ENCODE measurements around the gene EPHA4. TPM values are rescaled to one million over a fixed set of nuclear protein-coding genes. Genes with fewer than 3 reads are reported as not detected.

EPHA4 gene
- total RNA-seq, 1 donor from 2014 or later = 31.9 TPM

- intact Hi-C loops (cut with DNase I) = no loop called here
- ATAC-seq = no peak
- no peak overlapping the region for H3K4me3 ChIP-seq
Observed at GRCh38 chr2:221562226-221562625, 9.9 kb downstream of the EPHA4 start.

GRCh38 chr2:221561770-221562169 is 10.3 kb downstream of the EPHA4 start:
- Histone ChIP-seq H3K27ac (no peak overlapping the region), H3K4me1 (no peaks in the 10 kb centered on the region), H3K36me3 (peaks cover 5% of the 10 kb centered on the region), H3K9me3 (no peaks in the 10 kb centered on the region), H3K27me3 (no peaks in the 10 kb centered on the region), H3K4me3 (no peak overlapping the region)
- no peak for TF ChIP-seq CTCF (IDR thresholded peaks at IDR 0.05)
- DNase-seq (no peak), ATAC-seq (no peak)
- intact Hi-C loops (cut with DNase I) = no loop called here

More at GRCh38 chr2:221562226-221562625, 9.9 kb downstream of the EPHA4 start:
- DNase-seq = no peak
- TF ChIP-seq CTCF (IDR thresholded peaks at IDR 0.05) = no peak
- Histone ChIP-seq H3K27ac (no peak overlapping the region), H3K4me1 (no peaks in the 10 kb centered on the region), H3K36me3 (peaks cover 5% of the 10 kb centered on the region), H3K27me3 (peaks cover 3% of the 10 kb centered on the region), H3K9me3 (no peaks in the 10 kb centered on the region)

- Histone ChIP-seq H3K27me3 (no peaks in the 10 kb centered on the region), H3K9me3 (no peaks in the 10 kb centered on the region), H3K4me3 (no peak overlapping the region), H3K27ac (no peak overlapping the region), H3K4me1 (peaks cover 3% of the 10 kb centered on the region), H3K36me3 (peaks cover 5% of the 10 kb centered on the region)
- ATAC-seq (no peak), DNase-seq (no peak)
- intact Hi-C loops (cut with DNase I) = no loop called here
- no peak for TF ChIP-seq CTCF (IDR thresholded peaks at IDR 0.05)
Observed at GRCh38 chr2:221559991-221560390, 12.1 kb downstream of the EPHA4 start.

GRCh38 chr2:221558107-221558506 is 14.0 kb downstream of the EPHA4 start:
- no peak for TF ChIP-seq CTCF (IDR thresholded peaks at IDR 0.05)
- intact Hi-C loops (cut with DNase I) = no loop called here
- Histone ChIP-seq H3K9me3 (no peaks in the 10 kb centered on the region), H3K4me3 (no peak overlapping the region), H3K27me3 (no peaks in the 10 kb centered on the region), H3K4me1 (peaks cover 3% of the 10 kb centered on the region), H3K27ac (no peak overlapping the region), H3K36me3 (no peaks in the 10 kb centered on the region)
- no peak for DNase-seq
- no peak for ATAC-seq

GRCh38 chr2:221555494-221555846 is 16.6 kb downstream of the EPHA4 start:
- DNase-seq (no peak), ATAC-seq (no peak)
- intact Hi-C loops (cut with DNase I) = no loop called here

More at GRCh38 chr2:221555494-221555846, 16.6 kb downstream of the EPHA4 start:
- Histone ChIP-seq H3K27me3 (no peaks in the 10 kb centered on the region), H3K9me3 (no peaks in the 10 kb centered on the region), H3K4me3 (no peak overlapping the region), H3K4me1 (peaks cover 3% of the 10 kb centered on the region), H3K27ac (no peak overlapping the region), H3K36me3 (no peaks in the 10 kb centered on the region)
- TF ChIP-seq CTCF (IDR thresholded peaks at IDR 0.05) = no peak

Data from upper lobe of right lung (tissue), 1 donor.